ENCODE measurements around the gene MAML3. TPM values are rescaled to one million over a fixed set of nuclear protein-coding genes. Genes with fewer than 3 reads are reported as not detected.
A peak's percentile ranks its signal among the peaks of the same experiment; 100 is the strongest.

The MAML3 gene
- total RNA-seq, 1 donor from 2014 or later: 8.1 TPM

- H3K27ac Mint-ChIP-seq (ENCODE audit: unreplicated experiment): peak overlapping the region; percentile 63
Observed at GRCh38 chr4:140098455-140099160, 55.4 kb downstream of the MAML3 start.

GRCh38 chr4:140097572-140097971 is 56.4 kb downstream of the MAML3 start:
- Histone ChIP-seq H3K36me3 (ENCODE audit: insufficient read depth, low read length) (no peaks in the 10 kb centered on the region), H3K79me2 (ENCODE audit: insufficient read depth, low read length) (no peaks in the 10 kb centered on the region), H3K4me1 (ENCODE audit: insufficient read depth, low read length) (peaks cover 64% of the 10 kb centered on the region), H2AFZ (ENCODE audit: low read depth, low read length) (no peak overlapping the region), H3K27me3 (ENCODE audit: insufficient read depth, low read length) (no peaks in the 10 kb centered on the region), H3K4me2 (ENCODE audit: low read length) (no peak overlapping the region), H4K20me1 (ENCODE audit: insufficient read depth, low read length) (no peaks in the 10 kb centered on the region), H3K9ac (ENCODE audit: low read length) (no peak overlapping the region), H3K9me3 (ENCODE audit: insufficient read depth, low read depth, low read length) (no peaks in the 10 kb centered on the region), H3K4me3 (ENCODE audit: insufficient read depth, low read depth, low read length) (no peak overlapping the region), H3K27ac (ENCODE audit: low read depth, low read length) (peak overlapping the region; percentile 92)
- FAIRE-seq (no peak), DNase-seq (ENCODE audit: low read depth) (no peak)
- H3K9me3 Mint-ChIP-seq (ENCODE audit: unreplicated experiment): no peaks in the 10 kb centered on the region
- H3K36me3 Mint-ChIP-seq (ENCODE audit: low read depth, unreplicated experiment): peaks cover 11% of the 10 kb centered on the region
- no peaks in the 10 kb centered on the region for H3K27me3 Mint-ChIP-seq (ENCODE audit: low read depth, unreplicated experiment)
- H3K4me1 Mint-ChIP-seq (ENCODE audit: low read depth, unreplicated experiment): peaks cover 70% of the 10 kb centered on the region
- peak overlapping the region; percentile 88 for H3K27ac Mint-ChIP-seq (ENCODE audit: unreplicated experiment)
- no peak for TF ChIP-seq CTCF (IDR thresholded peaks at IDR 0.05; ENCODE audit: insufficient read depth, low read depth, low read length)
- H3K4me3 Mint-ChIP-seq (ENCODE audit: unreplicated experiment): no peak overlapping the region

More at GRCh38 chr4:140098455-140099160, 55.4 kb downstream of the MAML3 start:
- Histone ChIP-seq H2AFZ (ENCODE audit: low read depth, low read length) (no peak overlapping the region), H3K4me1 (ENCODE audit: insufficient read depth, low read length) (peaks cover 67% of the 10 kb centered on the region), H3K4me3 (ENCODE audit: insufficient read depth, low read depth, low read length) (peak overlapping the region; percentile 24), H3K36me3 (ENCODE audit: insufficient read depth, low read length) (no peaks in the 10 kb centered on the region), H4K20me1 (ENCODE audit: insufficient read depth, low read length) (no peaks in the 10 kb centered on the region), H3K4me2 (ENCODE audit: low read length) (peak overlapping the region; percentile 69), H3K27ac (ENCODE audit: low read depth, low read length) (peak overlapping the region; percentile 83), H3K27me3 (ENCODE audit: insufficient read depth, low read length) (no peaks in the 10 kb centered on the region), H3K9ac (ENCODE audit: low read length) (peak overlapping the region; percentile 66), H3K9me3 (ENCODE audit: insufficient read depth, low read depth, low read length) (no peaks in the 10 kb centered on the region), H3K79me2 (ENCODE audit: insufficient read depth, low read length) (no peaks in the 10 kb centered on the region)
- Mint-ChIP-seq H3K4me3 (ENCODE audit: unreplicated experiment) (no peak overlapping the region), H3K27me3 (ENCODE audit: low read depth, unreplicated experiment) (no peaks in the 10 kb centered on the region), H3K36me3 (ENCODE audit: low read depth, unreplicated experiment) (peaks cover 11% of the 10 kb centered on the region), H3K4me1 (ENCODE audit: low read depth, unreplicated experiment) (peaks cover 70% of the 10 kb centered on the region), H3K9me3 (ENCODE audit: unreplicated experiment) (no peaks in the 10 kb centered on the region)
- DNase-seq (ENCODE audit: low read depth) (peak; percentile 86), FAIRE-seq (peak; percentile 84)
- TF ChIP-seq EZH2 (IDR thresholded peaks at IDR 0.05; ENCODE audit: insufficient read depth, low read length) (no peak), CTCF (IDR thresholded peaks at IDR 0.05; ENCODE audit: insufficient read depth, low read depth, low read length) (no peak)

GRCh38 chr4:140096921-140097320 is 57.1 kb downstream of the MAML3 start:
- Histone ChIP-seq H3K79me2 (ENCODE audit: insufficient read depth, low read length) (no peaks in the 10 kb centered on the region), H2AFZ (ENCODE audit: low read depth, low read length) (no peak overlapping the region), H3K27ac (ENCODE audit: low read depth, low read length) (peak overlapping the region; percentile 92), H4K20me1 (ENCODE audit: insufficient read depth, low read length) (no peaks in the 10 kb centered on the region), H3K9ac (ENCODE audit: low read length) (peak overlapping the region; percentile 65), H3K9me3 (ENCODE audit: insufficient read depth, low read depth, low read length) (no peaks in the 10 kb centered on the region), H3K36me3 (ENCODE audit: insufficient read depth, low read length) (no peaks in the 10 kb centered on the region), H3K4me1 (ENCODE audit: insufficient read depth, low read length) (peaks cover 66% of the 10 kb centered on the region), H3K4me3 (ENCODE audit: insufficient read depth, low read depth, low read length) (no peak overlapping the region), H3K4me2 (ENCODE audit: low read length) (peak overlapping the region; percentile 60), H3K27me3 (ENCODE audit: insufficient read depth, low read length) (no peaks in the 10 kb centered on the region)
- peak overlapping the region; percentile 88 for H3K27ac Mint-ChIP-seq (ENCODE audit: unreplicated experiment)
- no peak for TF ChIP-seq CTCF (IDR thresholded peaks at IDR 0.05; ENCODE audit: insufficient read depth, low read depth, low read length)
- no peak for TF ChIP-seq EZH2 (IDR thresholded peaks at IDR 0.05; ENCODE audit: insufficient read depth, low read length)
- H3K27me3 Mint-ChIP-seq (ENCODE audit: low read depth, unreplicated experiment): no peaks in the 10 kb centered on the region
- no peak for FAIRE-seq
- peaks cover 73% of the 10 kb centered on the region for H3K4me1 Mint-ChIP-seq (ENCODE audit: low read depth, unreplicated experiment)
- H3K4me3 Mint-ChIP-seq (ENCODE audit: unreplicated experiment): peak overlapping the region; percentile 15
- H3K9me3 Mint-ChIP-seq (ENCODE audit: unreplicated experiment): no peaks in the 10 kb centered on the region
- DNase-seq (ENCODE audit: low read depth): no peak
- H3K36me3 Mint-ChIP-seq (ENCODE audit: low read depth, unreplicated experiment): peaks cover 8% of the 10 kb centered on the region

Data from astrocyte (in vitro differentiated cells and primary cell).